ELF-1 (cell line): ENCODE measurements around the gene CCDC50.

Experiments
- DNase-seq: peaks from one replicate; pipeline ENCODE4 v3.0.0-alpha.2; 2016; ENCODE audit warnings: low read depth, low spot score

Gene CCDC50, protein sequence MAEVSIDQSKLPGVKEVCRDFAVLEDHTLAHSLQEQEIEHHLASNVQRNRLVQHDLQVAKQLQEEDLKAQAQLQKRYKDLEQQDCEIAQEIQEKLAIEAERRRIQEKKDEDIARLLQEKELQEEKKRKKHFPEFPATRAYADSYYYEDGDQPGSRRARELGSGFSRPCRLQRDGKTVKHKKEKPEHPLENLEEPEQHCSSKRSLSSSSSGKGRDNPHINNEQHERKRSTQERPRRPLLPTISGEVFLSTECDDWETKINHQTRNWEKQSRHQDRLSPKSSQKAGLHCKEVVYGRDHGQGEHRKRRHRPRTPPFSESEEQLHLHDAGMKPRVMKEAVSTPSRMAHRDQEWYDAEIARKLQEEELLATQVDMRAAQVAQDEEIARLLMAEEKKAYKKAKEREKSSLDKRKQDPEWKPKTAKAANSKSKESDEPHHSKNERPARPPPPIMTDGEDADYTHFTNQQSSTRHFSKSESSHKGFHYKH

DNA sequence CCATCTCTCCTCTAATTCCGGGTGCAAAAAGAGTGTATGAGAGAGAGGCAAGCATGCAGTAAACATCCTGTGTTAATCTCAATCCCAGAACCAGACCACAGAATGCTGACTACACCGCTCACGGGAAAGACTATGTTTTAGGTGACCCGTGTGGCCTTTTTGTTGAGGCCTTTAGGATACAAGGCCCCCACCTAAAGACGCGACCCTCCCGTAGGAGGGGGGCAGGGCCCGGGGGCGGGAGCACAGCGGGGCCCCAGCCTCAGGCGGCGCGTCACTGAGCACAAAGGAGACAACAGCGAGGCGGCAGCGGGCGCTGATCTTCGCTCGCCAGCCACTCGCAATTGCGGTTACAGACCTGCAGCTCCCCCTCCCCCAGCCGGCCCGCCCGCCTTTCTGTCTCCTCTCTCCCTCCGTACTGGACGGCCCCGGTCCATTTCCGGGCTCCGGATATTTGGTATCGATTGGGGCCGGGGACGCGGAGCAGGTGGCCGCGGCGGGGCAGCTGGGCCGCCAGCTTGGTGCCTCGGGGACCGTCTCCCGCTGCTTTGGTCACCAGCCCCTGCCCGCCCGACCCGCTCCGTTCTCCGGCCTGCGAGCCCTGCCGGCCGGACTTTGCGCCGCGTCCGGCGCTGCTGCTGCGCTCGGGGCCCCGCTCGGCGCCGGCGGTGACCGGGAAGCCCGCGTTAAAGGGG is at the start of gene CCDC50:
TSS of gene CCDC50 (plus strand) at position 433 of the 692 bp plus-strand sequence. CDS start 281 bp downstream, outside the sequence.
- DNase-seq, result peak; percentile 90

DNA sequence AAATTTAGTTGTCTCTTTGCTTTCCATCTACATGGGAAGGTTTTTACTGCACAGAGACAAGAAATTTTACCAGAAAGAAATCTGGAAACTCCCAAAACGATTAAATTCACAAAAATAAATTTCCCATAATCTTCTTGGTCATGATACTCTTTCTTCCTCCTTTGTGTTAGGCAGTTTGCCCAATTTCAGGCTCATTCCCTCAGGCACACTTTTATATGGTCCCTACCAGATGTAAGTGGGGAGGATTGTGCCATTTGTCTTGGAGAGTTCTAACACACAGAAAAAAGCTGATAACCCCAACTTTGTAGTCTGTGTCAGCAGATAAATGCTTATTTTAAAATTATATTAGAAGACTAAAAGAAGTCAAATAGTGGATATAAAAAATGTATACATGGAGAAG is 49.1 kb upstream of the CCDC50 start:
- no peak for DNase-seq

DNA sequence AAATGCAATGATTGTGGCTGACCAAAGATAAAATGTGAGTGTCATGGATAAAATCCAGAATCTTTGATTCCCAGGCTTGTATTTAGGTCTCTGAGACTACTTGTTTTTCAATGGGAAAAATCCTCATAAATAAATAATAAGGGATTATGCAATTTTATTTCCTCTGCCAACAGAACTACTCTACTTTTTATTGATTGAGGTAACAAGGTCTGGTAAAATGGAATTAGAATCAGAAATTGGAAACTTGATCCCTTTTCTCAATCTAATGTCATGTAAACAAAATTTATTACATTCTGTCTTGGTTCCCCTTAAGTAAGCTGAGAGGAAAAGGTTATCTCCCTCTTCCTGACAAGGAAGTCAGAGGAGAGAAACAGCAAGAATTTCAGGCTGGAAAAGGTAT is 48.3 kb upstream of the CCDC50 start:
- DNase-seq, result no peak

DNA sequence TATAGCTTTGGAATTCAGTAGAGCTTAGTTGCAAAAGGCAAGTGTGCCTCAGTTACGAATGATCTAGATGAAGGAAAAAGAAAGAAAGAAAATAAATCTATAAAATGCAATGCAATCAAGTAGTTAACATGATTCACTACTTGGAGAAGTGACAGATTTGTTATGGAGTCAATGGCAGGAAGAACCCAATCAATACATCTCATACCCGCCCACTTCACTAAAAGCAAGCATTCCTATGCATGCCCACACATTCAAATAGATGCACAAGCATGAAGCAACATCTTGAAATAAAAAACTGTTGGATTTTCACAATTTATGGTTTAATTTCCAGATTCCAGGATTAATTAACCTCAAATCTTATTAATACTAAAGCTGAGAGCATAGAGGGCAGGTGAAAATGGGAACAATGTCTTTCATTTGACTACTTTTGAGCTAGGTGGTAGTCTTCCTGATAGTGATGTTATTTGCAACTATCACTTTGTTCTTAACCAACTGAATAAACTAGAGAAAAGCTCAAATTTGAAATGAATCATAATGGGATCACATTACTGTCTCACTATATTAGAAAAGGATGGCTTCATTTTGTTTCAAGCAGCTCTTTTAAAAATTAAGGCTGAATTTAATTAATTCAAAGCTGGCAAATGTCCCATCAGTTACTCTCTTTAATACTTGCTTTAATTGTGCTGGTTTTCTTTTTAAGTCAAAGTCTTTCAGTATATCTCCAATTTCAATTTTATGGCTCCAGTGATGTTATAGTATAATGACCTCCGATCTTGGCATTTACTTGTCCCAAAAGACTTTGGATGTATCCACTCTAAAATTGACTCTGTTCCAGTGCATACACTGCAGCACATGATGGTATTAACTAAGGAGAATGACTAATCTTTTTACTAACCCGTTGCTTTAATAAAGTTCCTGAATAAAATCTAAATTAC is 46.7 kb upstream of the CCDC50 start:
- no peak for DNase-seq

DNA sequence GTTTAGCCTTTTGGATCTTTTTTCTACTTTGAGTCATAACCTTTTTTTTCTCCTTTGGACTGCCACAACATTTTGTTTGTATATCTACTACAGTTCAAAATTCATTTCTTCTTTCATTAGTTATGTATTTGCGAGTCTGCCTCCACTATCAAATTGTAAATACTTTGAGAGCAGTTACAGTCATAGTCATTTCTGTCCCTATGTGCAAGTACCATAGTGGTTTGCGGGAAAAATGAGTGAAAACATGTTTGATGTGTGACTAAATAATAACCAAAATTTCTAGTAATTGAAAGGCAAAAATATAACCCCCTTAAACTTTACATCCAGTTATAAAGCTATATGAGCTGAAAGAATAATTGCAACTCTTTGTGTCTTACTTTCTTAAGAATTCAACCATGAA is 45.8 kb upstream of the CCDC50 start:
- DNase-seq, result no peak

DNA sequence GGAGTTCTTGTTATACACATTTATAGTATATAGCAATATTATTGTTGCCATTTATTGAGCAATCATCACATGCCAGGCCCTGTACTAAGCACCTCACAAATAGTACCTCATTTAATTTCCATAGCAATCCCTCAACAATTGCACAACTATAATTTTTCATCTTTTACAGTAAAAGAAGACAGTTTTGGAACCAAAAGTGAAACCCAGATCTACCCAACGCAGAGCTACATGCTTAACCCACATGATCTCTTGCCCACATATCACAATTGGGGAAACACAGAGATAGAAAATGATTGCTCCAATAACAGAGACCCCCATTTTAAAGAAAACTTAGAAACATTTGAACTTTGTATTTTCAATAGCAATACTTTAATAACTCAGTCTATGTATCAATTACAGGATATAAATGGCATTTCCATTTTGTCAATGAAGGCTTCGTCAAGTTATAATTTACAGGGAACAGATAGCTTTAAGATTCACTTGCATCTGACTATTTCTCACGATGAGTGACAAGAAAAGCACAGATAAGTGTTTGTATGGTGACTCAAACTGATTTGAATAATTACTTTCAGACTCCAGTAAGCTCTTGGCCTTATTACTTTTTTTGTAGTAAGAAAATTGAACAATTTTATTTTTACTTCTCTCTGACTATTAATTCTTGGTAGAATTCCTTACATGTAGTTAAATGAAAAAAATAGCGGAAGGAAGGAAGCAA is 38.7 kb upstream of the CCDC50 start:
- DNase-seq, result no peak

DNA sequence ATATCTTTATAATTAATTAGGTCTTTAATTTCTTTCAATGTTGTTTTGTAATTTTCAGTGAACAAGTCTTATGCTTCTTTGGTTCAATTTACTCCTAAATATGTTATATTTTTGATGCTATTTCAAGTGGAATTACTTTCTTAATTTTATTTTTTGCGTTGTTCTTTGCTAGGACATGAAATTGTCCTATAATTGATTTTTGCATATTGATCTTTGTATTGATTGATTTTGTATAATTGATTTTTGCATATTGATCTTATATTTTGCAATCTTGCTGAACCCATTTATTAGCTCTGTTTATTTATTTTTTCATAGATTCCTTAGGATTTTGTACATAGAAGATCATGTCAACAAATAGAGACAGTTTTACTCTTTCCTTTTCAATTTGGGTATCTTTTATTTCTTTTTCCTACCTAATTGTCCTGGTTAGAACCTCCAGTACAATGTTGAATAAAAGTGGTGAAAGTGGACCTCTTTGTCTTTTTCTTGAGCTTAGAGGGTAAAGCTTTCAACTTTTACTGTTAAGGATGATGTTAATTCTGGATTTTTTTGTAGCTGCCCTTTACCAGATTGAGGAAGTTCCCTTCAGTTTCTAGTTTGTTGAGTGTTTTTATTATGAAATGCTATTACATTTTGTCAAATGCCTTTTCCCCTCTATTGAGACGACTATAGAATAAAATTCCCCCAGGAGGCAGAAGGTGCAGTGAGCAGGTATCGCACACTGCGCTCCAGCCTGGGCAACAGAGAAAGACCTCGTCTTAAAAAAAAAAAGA is 36.8 kb upstream of the CCDC50 start:
- DNase-seq, result no peak

DNA sequence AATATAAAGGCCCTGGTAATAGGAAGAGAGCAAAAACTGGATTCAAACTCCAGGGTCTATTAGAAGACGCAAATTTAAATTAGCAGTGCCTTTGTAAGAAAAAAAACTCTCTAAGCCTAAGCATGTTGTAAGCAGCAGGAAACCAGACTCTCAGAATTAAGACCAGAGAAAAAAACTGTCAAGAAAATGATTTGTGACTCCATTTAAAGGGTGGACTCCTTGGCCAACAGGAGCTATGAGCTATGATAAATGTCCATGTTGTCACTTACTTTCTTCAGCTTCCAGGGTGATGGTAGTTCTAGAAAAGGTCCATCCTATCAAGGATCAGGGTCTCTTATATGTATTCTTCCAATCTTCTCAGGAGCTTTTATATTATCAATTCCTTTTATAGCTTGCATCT is 34.9 kb upstream of the CCDC50 start:
- DNase-seq, result no peak

DNA sequence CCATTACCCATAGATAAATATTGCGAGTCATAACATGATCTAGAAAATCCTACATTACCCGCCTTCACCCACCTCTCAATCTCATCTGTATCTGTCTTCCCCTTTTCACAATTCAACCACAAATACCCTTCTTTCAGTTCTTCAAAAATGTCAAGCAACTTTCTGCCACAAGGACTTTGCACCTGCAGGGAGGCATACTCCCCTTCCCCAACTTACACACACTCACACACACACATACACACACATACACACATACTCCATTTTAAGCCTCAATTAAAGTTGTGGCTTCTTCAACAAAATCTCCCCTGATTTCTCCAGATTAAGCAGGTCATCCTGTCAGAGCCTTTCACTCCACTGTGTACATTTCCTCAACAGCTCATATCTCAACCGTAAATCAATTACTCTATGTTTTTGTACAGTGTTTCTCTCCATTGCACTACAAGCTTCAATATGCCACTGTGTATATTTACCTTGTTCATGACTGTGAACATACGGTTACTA is 33.1 kb upstream of the CCDC50 start:
- DNase-seq, result no peak

DNA sequence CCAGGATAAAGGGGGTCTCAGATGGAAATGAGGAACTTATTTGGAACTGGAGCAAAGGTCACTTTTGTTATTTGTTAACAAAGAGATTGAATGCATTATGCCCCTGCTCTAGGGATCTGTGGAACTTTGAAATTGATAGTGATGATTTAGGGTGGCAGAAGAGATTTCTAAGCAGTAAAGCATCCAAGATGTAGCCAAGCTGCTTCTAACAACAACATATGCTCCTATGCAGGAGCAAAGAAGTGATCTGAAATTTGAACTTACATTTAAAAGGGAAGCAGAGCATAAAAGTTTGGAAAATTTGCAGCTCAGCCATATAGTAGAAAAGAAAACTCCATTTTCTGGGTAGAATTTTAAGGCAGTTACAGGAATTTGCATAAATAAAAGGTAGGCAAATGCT is 30.3 kb upstream of the CCDC50 start:
- no peak for DNase-seq

DNA sequence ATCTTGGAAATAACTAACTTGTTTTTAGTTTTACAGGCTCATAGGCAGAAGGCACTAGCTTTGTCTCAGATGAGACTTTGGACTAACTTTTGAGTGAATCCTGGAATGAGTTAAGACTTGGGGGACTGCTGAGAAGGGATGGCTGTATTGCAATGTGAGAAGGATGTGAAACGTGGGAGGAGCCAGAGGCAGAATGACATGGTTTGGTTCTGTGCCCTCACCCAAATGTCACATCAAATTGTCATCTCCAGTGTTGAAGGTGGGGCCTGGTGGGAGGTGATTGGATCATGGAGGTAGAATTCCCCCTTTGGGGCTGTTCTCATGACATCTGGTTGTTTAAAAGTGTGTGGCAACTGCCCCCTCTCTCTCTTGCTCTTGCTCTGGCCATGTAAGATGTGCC is 28.8 kb upstream of the CCDC50 start:
- no peak for DNase-seq

DNA sequence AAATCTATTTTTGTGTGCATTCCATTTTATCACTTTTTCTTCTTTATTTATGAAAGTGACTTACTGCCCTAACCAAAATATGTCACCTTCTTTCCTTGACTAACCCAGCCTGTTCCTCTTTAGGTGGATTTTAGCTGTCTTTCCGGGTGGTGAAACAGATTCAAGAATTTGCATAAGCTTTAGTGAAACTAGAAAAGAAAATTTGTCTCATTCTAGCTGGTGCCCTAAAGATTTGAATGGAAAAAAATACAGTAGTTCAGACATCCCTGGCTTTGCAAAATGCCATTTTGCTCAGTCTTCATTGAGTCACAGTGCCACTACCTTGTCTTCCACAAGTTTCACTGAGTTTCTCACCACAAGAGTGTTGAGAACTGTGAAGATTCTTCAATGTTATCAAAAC is 28.2 kb upstream of the CCDC50 start:
- DNase-seq, result no peak

DNA sequence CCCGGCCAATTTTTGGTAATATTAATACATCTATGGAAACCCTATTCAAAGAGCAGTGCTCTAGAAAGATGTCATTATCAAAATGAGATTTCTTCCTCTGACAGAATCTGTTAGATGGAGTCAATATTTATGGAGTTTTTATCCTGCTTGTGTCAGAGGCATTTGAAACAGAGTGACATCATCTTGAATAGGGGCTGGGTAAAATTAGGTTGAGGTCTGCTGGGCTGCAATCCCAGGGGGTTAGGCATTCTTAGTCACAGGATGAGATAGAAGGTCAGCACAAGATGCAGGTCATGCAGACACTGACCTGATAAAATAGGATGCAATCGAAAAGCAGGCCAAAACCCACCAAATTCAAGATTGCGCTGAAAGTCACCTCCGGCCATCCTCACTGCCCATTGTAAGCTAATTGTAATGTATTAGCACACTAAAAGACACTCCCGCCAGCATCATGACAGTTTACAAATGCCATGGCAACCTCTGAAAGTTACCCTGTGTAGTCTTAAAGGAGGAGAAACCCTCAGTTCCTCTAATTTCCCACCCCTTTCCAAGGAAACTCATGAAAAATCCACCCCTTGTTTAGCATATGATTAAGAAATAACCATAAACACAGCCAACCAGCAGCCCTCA is 27.3 kb upstream of the CCDC50 start:
- peak; percentile 58 for DNase-seq

DNA sequence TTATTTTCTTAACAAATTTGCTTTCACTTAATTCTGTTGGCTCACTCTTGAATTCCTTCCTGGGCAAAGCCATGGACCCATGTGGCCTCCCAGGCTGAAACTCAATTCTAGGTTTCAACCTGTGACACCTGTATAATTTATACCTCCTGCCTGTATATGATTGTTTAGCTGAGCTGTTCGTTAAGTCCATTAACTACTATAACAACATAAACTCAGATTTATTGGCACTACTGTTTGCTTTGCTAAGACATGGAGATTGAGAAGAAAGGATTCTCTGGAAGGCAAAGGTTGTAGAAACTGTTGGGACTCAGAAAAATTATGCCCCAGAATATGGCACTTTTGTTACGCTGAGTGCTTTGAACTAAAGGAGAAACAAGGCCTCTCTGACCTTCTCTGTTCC is 26.7 kb upstream of the CCDC50 start:
- no peak for DNase-seq

DNA sequence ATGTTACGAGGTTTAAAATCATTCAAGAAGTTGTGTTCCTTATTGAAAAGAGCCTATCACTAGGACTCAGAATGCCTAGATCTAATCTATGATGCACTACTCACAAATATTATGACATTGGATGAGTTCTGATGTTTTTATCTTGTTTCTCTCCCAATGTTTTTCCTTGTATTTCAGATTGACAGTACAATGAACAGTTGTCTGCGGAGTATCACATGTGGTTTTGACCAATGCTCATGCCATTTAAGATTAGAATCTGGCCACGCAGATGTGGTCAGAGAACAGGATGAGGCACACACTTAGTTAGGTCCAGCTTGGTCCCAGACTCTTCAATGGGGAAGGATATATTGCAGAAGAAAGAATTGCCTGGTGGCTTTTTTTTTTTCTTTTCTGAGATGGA is 25.6 kb upstream of the CCDC50 start:
- DNase-seq, result no peak

DNA sequence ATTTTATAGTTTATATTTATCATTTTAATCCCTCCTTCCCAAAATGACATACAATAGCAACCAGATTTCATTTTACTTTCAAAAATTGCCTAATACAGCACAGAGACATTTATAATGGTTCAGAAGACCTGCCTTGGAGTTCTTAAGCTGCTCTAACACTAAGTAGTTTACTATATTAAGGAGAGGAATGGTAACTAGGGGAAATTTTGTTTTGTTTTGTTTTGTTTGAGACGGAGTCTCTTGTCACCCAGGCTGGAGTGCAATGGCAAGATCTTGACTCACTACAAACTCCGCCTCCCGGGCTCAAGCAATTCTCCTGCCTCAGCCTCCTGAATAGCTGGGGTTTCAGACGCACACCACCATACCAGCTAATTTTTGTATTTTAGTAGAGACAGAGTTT is 22.8 kb upstream of the CCDC50 start:
- DNase-seq, result no peak

DNA sequence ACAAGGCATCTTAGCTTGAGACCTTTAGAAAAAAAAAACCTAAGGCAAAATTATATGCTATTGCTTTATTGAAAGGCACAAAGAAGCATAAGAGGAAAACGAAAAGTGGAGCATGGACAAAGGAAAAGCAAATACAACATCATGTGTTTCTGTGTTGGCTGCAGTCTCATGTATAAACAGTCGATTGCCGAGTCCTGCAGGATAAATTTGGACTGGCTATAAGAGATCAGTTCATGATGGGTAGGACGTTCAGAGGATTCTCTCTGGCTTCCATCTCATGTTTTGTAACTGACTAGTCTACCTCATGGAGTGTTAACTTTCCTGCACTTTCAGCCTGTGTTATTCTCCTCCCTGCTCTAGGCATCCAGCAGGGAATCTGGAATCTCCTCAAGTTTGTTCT is 21.9 kb upstream of the CCDC50 start:
- no peak for DNase-seq

DNA sequence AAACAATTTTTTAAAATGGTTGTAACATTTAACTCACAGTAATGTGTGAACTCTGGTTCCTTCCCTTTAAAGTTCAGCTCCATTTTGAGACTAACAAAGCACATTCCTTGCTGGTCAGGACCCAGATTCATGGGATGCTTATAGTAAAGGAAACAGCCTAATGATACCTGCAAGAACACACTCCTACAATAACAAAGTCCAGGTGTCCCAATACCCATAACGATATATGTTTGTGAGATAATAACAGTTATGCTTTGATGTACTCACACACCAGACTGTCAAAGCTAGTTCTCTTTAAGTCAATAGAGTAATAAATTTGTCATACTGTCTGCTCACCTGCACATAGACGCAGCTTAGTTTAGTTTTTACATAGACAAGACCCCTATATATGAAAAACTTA is 15.9 kb upstream of the CCDC50 start:
- no peak for DNase-seq

DNA sequence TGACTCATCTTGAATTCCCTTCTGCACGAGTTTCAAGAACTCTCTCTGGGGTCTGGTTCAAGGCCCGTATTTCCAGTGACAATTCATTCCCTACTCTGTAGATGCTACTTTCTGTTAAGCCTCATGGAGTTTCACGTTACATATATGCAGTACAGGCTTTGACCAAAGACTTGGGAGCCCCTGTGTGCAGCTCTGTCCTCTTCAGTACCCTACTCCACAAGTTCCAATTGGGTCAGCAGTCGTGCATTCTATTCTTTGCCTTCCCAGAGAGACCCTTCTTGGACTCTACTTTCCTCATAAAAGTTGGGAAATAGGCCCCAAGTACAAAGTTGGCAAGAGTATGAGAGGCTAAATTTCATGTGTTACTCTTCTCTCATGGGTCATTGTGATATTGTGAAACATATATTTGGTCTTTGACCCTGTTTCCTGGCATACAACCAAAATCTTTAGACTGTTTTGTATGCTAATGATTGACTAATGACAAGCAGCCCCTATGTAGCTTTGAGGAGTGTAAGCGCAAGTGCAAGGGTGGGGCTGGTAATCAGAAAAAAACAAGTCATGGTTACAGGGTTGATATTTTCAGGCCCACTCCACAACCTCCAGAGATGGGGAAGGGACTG is 15.0 kb upstream of the CCDC50 start:
- no peak for DNase-seq
